ENCODE results near the gene UVRAG. TPM values are rescaled to one million over a fixed set of nuclear protein-coding genes. Genes with fewer than 3 reads are reported as not detected.

UVRAG gene
- total and polyA plus RNA-seq, 2 of the 4 experiments (the other 2 are of a cell fraction) = 5.6 to 10.9 TPM

- BruUV-seq (replicated peaks) = no TSS peak
- no peaks in the 10 kb centered on the region for H3K9me3 ChIP-seq (ENCODE audit: control insufficient read depth, insufficient read depth, low read length)
- H3K4ac ChIP-seq (ENCODE audit: low read depth, low read length) = no peak overlapping the region
- no peak overlapping the region for H2BK15ac ChIP-seq (ENCODE audit: low read depth, low read length)
- H3K4me2 ChIP-seq (ENCODE audit: low read depth, low read length) = no peak overlapping the region
- ATAC-seq (ENCODE audit: low read depth) (no peak), DNase-seq (no peak)
- H2BK5ac ChIP-seq (ENCODE audit: low read depth, low read length, poor library complexity, severe bottlenecking) = no peak overlapping the region
- H3K23ac ChIP-seq (ENCODE audit: low read depth, low read length) = no peak overlapping the region
- in situ Hi-C loops (cut with MboI; ENCODE audit: low sequenced_read_pairs) = no loop called here
- dilution Hi-C loops (cut with HindIII; ENCODE audit: low sequenced_read_pairs, unreplicated experiment) = no loop called here
- H4K5ac ChIP-seq (ENCODE audit: low read depth, low read length) = no peak overlapping the region
- H3K14ac ChIP-seq (replicated peaks; ENCODE audit: low read depth, low read length) = no peak overlapping the region
- no peak overlapping the region for H2BK120ac ChIP-seq (ENCODE audit: low read depth, low read length)
- H3K4me1 ChIP-seq (ENCODE audit: control insufficient read depth, insufficient read depth, low read length) = peaks cover 3% of the 10 kb centered on the region
- ChIA-PET POLR2A (ENCODE audit: unreplicated experiment) (no interaction called here), CTCF (no interaction called here)
- H4K20me1 ChIP-seq (ENCODE audit: insufficient read depth, low read length) = no peaks in the 10 kb centered on the region; the same call in 1 of the 2 replicates
- no peak overlapping the region for H4K91ac ChIP-seq (ENCODE audit: insufficient read depth, low read depth, low read length)
- peaks cover 0 to 7% of the 10 kb centered on the region in 2 experiments; a peak in 2 of 4 replicates for H3K79me1 ChIP-seq (ENCODE audit: low read depth in 1 of 2, low read length in 2 of 2)
- no peaks in the 10 kb centered on the region for H3K27me3 ChIP-seq (ENCODE audit: control insufficient read depth, insufficient read depth, low read length)
- H4K8ac ChIP-seq (ENCODE audit: low read depth in 2 of 2, low read length in 2 of 2) = no peak overlapping the region
- WGBS, 2 experiments (ENCODE audit: extremely low coverage in 2 of 2, insufficient read length in 1 of 2) = no CpG with 5 or more reads among the region's 1 CpG
- no peak overlapping the region for H2AK9ac ChIP-seq (replicated peaks; ENCODE audit: low read depth, low read length, poor library complexity)
- H3K36me3 ChIP-seq (ENCODE audit: control insufficient read depth, insufficient read depth, low read length) = no peaks in the 10 kb centered on the region
- no peak overlapping the region for H2BK20ac ChIP-seq (ENCODE audit: low read depth, low read length)
- intact Hi-C loops (cut with micrococcal nuclease) = no loop called here
- H3K18ac ChIP-seq (ENCODE audit: low read depth, low read length) = no peak overlapping the region
- H2AK5ac ChIP-seq (ENCODE audit: low read depth, low read length) = no peak overlapping the region
- no peak overlapping the region for H3K4me3 ChIP-seq (ENCODE audit: insufficient read depth, low read depth, low read length)
- TF ChIP-seq CHD1 (IDR thresholded peaks at IDR 0.05; ENCODE audit: low read depth, low read length) (no peak), ELK1 (IDR thresholded peaks at IDR 0.05; ENCODE audit: borderline replicate concordance, low read depth, low read length) (no peak), SMC3 (IDR thresholded peaks at IDR 0.05; ENCODE audit: low read depth, low read length) (no peak), MXI1 (IDR thresholded peaks at IDR 0.05; ENCODE audit: borderline replicate concordance, low read depth, low read length) (no peak), RFX5 (IDR thresholded peaks at IDR 0.05; ENCODE audit: low read depth, low read length) (no peak), RAD21 (IDR thresholded peaks at IDR 0.05; ENCODE audit: low read length) (no peak), FOS (IDR thresholded peaks at IDR 0.05; ENCODE audit: low read depth, low read length) (no peak), MAFK (IDR thresholded peaks at IDR 0.05; ENCODE audit: low read depth, low read length) (no peak), USF2 (IDR thresholded peaks at IDR 0.05; ENCODE audit: low read depth, low read length) (no peak), BHLHE40 (IDR thresholded peaks at IDR 0.05; ENCODE audit: low read depth, low read length) (no peak)
- H3K56ac ChIP-seq (ENCODE audit: extremely low read depth, insufficient read depth, low read length) = no peak overlapping the region
- no peak overlapping the region for H3K27ac ChIP-seq (ENCODE audit: insufficient read depth, low read length)
- H3K9ac ChIP-seq (ENCODE audit: low read depth, low read length) = no peak overlapping the region
- no peaks in the 10 kb centered on the region for H3K9me1 ChIP-seq (ENCODE audit: insufficient read depth, low read length)
- H2AFZ ChIP-seq (replicated peaks; ENCODE audit: low read length, poor library complexity) = no peak overlapping the region
Measured at GRCh38 chr11:75939516-75939915, 124.5 kb downstream of the UVRAG start.

Data from IMR-90 (cell line).